Measurements from ENCODE around the gene RAB22A.

GRCh38 chr20:58342104-58342945 lies 32.8 kb downstream of the RAB22A start:
- TF ChIP-seq EZH2 (IDR thresholded peaks at IDR 0.05; ENCODE audit: low read length, missing control alignments) (no peak), CTCF (conservative IDR thresholded peaks at IDR 0.05 in 1 of 2, IDR thresholded peaks at IDR 0.05 in 1 of 2; ENCODE audit: low read depth in 1 of 2, low read length in 2 of 2) (no peak)
